HG02938 (cell line): ENCODE data around the gene IL25.
"Not testable (repeated sequence)": the region's sequence is repeated elsewhere in the genome, so short reads cannot be mapped to it uniquely, and the experiment has no call there.

ENCODE experiments used
- ATAC-seq: cut with Tn5 transposase; IDR thresholded peaks from one replicate; pipeline ENCODE4 v1.9.1; 2021; ENCODE audit warnings: mild to moderate bottlenecking, moderate library complexity; ENCODE audit not compliant: unreplicated experiment

The IL25 gene

DNA sequence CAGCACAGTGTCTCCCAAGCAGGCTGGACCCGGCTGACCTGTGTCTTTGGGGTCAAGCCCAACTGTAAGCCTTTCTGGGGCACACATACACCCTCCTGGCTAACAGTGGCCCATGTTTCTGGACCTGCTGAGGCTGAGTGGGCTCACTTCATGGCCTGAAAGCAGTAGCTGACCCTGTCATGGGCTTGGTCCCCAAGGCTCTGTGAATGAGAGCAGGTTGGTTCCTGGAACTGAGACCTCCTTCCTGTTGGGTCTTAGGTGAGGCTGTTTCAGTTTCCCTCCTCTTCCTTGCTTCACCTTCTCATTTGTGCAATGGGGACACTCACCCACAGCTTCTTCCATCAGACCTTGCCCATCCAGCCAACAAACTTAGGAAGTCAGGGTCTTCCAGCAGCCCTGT, 744 bp upstream of the IL25 start:
- ATAC-seq = no peak

DNA sequence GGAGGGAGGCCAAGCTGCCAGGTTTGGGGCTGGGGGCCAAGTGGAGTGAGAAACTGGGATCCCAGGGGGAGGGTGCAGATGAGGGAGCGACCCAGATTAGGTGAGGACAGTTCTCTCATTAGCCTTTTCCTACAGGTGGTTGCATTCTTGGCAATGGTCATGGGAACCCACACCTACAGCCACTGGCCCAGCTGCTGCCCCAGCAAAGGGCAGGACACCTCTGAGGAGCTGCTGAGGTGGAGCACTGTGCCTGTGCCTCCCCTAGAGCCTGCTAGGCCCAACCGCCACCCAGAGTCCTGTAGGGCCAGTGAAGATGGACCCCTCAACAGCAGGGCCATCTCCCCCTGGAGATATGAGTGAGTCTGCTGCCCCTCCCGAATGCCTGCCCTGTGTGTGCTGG, 432 bp downstream of the IL25 start:
- no peak for ATAC-seq

DNA sequence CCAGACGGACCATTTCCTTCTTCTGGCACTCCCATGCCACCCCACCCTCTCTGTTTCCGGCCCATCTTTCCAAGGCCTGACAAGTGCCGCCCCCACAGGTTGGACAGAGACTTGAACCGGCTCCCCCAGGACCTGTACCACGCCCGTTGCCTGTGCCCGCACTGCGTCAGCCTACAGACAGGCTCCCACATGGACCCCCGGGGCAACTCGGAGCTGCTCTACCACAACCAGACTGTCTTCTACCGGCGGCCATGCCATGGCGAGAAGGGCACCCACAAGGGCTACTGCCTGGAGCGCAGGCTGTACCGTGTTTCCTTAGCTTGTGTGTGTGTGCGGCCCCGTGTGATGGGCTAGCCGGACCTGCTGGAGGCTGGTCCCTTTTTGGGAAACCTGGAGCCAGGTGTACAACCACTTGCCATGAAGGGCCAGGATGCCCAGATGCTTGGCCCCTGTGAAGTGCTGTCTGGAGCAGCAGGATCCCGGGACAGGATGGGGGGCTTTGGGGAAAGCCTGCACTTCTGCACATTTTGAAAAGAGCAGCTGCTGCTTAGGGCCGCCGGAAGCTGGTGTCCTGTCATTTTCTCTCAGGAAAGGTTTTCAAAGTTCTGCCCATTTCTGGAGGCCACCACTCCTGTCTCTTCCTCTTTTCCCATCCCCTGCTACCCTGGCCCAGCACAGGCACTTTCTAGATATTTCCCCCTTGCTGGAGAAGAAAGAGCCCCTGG, 3.1 kb downstream of the IL25 start:
- no peak for ATAC-seq

DNA sequence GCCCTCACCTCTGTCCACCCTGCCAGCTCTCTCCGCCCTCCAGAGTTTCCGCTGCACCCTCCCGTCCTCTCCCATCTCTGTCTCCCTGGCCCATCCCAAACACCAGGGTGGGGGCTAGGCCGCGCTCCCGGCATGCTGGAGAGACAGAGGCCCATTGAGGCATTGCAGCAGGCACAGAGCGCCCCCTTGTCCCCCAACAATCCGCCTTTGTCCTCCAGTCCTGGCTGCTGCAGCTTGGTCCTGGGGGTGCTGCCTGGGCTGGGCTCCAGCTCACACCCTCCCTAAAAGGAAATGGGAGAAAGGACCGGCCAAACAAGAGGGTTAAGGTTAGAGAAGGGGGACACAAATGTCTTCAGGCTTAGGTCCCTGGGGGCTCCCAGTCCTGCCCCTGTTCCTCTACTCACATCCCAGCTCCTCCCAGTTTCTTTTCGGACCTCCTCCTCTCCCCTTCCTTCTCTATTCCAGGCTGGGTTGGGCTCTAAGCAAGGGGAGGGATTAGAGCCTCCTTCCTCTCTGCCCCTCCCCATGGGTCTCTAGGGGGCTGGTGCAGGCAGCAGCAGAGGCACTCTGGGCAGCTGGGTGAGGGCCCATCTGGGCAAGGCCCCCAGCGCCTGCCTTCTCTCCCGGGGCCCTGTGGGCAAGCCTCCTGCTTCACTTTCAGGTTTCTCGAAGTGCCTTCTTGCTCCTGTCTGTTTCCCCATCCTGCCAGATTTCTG, 4.0 kb downstream of the IL25 start, which contains the start of gene CMTM5:
CMTM5 (plus strand) TSS at position 565 of the 716 bp plus-strand sequence. CDS start 206 bp downstream, outside the sequence.
- ATAC-seq = no peak

DNA sequence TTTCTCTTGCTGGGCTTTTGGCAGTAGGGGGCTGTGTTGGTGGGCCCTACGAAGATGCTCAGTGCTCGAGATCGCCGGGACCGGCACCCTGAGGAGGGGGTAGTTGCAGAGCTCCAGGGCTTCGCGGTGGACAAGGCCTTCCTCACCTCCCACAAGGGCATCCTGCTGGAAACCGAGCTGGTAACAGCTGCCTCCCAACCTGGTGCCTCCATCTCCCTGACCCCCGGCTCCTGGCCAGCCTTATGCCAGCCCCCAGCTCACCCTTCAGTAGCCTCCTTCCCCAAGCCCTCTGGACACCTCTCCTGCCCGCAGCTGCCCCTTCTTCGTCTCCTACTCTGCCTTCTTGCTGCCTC, 4.6 kb downstream of the IL25 start:
- no peak for ATAC-seq

DNA sequence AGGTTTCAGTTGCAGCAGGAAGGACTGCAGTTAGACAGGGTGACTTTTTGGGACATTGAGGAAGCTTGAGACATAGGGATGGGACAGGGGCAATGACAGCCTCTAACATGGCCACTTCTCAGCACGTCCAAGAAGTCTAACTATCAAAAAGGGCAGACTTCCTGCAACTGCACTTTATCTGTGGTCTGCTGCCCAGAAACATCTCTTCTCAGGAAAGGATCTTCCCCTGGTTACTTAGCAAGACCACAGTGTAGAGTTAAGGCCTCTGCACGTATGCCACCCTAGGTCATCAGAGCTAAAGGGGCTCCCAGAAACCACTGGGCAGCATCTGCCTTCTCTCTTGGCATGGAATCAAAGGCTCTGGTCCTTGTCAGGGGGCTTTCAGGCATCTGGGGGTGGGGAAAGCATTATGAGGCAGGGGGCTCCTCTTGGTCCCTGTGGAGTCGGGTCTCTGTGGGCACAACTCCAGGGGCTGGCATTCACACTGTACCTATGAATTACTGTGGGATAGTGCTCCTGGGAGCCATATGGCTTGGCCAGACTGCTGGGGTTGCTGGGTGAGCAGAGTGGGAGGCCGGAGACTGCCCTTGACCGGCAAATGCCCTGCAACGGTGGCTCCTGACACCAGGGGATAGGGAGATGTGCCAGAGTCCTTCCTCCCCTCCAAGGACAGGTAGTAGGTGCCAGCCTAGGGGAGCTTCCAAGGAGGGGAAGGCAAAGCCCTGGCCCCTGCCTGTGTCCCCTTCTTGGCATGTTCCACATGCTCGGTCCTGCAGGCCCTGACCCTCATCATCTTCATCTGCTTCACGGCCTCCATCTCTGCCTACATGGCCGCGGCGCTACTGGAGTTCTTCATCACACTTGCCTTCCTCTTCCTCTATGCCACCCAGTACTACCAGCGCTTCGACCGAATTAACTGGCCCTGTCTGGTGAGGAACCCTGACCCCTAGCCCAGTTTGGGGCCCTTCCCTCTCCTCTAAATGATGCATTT, 5.3 kb downstream of the IL25 start:
- no peak for ATAC-seq

DNA sequence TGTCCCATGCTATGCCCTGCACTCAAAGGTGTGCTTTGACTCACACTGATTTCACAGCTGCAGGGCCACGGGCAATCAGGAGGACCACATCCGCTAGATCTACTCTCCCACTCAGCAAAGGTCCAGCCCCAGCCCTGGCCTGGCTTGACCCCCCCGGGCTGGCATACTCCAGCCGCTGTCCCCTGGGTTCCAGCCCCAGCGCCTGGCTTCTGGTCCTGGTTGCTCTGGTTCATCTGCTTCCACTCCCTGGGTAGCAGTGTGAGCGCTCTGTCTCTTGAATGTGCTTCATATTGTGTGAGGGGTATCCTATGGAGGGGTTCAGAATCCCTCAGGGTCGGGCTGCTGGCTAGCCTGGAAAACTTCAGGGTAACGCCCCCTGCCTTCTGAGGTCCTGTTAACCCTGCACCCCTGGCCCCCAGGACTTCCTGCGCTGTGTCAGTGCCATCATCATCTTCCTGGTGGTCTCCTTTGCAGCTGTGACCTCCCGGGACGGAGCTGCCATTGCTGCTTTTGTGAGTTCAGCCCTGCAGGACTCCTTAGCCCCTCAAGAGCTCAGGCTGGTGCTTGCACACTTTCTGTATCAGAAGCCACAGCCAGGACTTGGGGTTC, 6.1 kb downstream of the IL25 start:
- no peak for ATAC-seq

DNA sequence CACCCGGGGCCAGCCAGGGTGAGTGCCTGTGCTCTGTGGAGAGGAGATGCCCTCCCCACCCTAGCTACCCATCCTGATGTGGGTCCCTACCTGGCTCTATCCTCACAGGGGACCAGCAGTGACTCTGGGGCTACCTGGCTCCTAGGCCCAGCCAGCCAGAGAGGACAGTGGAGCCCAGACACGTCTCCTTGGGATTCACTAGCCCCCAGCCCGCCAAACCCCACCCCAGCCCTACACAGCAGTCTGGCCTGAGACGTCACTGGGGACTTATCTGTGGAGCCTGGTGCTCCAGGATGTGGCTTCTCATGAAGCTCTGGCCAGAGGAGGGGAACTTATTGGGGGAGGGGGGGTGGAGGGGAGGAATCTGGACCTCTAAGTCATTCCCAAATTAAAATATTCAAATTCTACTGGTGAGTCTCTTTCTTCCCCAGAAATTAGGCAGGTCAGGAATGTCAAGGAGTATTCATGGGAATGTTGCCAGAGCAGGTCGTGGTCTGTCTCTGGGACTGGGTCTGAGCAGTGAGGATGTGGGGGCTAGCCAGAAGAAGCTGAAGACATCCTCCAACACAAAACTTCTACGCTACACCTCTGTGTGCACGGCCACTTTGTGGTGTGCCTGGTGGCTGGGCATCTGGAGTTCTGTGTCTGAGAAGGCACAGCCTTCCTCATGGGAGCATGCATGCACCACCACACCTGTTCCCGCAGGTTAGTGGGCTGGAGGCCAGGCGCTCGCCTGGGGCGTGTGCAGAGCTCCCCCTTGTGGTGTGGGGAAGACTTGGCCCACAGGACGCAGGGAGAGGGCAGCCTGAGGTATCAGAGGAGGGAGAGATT, 7.0 kb downstream of the IL25 start:
- no peak for ATAC-seq

DNA sequence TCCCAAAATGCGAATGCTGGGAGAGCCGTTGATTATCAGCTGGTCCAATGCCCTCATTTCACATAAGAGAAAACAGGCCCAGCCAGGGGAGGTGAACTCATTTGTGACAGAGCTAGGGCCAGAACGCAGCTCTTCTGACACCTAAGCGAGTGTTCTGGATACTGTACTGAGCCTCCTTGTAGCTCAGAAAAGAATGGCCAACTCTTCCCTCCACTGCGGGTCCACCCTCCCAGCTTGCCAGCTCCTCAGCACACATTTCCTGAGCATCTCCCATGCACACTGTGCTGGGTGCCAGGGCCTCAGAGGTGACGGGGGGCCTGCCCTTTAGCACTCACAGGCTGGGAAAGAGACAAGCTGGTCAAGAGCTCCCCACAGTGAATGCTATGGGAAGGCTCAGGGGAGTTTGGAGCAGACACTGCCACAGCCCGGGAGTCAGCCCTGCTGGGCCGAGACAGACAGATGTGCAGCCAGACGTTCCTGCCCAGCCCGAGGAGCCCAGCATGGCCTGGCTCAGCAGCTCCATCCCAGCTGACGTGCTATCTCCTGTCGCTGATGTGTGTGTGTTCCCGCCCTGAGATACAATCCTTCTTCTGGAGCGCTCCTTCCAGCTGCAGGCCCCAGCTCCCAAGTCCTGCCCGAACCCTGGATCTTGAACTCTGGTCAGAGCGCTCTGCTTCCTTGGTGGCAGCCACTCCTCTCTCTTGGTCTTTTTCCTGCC, 7.7 kb downstream of the IL25 start:
- no peak for ATAC-seq

DNA sequence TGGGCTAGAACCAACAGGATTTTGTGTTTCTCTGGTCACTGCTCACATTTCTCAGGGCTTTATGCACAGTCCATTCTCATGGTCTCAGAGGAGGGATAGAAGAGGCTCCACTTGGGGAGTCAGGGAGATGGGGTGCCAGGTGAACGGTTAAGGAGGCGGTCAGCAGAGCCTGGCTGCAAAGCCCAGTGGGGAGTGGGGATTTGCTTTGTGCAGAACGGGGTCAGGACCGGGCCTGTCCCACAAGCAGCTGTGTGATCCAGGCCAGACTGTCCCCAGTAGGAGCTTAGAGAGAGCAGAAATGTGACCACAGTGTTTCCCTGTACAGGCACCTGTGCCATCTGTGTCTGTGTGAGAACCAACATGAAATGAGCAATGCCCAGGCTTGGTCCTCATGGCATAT, 8.4 kb downstream of the IL25 start:
- no peak for ATAC-seq

DNA sequence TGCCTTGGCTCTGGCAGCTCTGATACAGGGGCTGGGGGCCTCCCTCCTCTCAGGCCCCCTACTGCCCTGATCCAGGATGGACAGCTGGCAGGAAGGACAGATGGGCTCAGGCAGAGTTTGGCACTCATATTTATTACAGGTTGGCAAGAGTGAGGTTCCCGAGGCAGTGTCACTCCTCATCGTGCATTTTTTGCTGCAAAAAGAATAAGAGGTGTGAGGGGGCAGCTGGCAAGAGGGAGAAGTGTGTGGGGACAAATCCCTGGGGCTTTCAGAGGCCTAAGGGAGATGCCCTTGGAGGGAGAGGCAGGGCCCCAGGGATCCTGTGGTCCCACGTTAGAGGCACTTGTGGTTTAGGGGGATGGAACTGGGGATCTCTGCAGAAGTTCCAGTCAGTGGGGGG, 9.3 kb downstream of the IL25 start:
- ATAC-seq = no peak

DNA sequence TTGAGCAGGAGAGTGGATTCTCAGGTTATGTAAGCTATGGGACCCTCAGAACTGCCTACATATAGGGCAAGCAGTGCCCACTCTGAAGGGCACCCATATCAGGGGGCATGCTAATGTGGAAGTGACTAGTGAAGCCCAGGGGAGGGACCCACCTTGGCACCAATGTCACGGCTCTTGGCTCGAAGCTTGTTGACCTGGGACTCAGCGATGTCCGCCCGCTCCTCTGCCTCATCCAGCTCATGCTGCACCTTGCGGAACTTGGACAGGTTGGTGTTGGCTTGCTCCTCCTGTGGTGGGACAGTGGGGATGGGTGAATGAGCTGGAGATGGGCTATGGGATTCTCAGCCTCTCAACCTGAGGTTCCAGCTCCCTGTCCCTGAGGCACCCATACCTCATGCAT, 9.7 kb downstream of the IL25 start:
- ATAC-seq = no peak

DNA sequence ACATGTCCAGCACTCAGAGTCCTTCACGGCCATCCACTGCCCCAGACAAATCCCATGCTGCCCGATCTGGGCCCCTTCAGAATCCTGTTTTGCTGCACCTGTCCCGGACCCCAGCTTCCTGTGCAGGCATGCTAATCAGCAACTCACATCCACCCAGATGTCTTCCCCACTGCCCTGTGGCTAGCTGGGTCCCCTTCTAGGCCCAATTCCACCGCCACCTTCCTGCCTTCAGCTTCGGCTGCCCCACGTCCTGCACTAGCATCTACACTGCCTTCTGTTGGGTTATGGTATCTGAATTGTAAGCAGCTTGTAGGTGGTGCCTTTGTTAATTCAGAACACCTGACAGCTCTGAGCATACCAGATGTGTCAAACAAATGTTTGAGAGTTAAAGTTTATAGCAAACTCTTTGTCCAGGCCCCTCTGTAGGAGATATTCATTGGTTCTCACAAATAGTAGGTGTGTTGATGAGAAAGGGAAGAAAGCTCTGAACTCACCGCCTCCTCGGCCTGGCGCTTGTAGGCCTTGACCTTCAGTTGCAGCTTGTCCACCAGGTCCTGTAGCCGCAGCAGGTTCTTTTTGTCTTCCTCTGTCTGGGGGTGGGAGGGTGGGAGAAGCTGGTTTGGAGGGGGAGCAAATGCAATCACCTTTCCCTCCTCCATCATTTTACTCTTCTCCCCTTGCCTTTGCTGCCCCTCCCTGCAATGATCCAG, 10.3 kb downstream of the IL25 start:
- no peak for ATAC-seq

DNA sequence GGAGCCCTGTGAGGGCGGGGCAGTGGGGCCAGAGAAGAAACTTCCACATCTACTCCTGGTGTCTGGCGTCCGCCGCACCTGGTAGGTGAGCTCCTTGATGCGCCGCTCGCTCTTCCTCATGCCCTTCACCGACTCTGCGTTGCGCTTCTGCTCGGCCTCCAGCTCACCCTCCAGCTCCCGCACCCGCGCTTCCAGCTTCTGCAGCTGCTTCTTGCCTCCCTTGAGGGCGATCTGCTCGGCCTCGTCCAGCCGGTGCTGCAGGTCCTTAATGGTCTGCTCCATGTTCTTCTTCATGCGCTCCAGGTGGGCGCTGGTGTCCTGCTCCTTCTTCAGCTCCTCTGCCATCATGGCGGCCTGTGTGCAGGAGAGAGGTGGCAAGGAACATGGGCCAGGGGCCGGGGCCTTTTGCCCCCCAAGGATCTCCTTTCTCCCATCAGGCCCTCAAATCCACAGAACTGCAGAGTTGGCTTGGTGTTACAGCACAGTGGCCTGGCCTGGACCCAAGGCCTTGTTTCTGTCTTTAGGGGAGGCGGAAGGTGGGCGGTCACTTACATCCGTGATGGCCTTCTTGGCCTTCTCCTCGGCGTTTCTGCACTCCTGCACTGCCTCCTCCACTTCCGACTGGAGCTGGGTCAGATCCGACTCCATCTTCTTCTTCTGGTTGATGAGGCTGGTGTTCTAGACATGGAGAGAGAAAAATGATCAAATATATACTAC, 11.9 kb downstream of the IL25 start:
- ATAC-seq = no peak

DNA sequence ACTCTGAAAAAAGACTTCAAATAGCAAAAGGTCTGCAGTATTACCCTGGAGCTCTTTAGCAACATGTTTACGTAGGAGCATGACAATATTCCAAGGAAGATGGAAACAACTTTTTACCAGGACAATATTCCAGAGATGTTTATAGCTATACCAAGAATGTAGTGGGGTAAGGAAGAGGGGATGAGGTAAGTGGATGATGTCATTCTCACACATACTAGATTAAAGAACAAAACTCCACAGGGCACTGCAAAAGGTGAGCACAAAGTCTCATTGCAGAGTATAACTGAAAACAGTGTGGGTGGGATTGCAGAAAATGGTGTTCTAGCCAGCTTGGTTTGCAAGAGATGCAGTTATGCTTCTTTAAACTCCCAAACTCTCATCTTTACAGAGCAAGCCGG, 12.6 kb downstream of the IL25 start:
- no peak for ATAC-seq

DNA sequence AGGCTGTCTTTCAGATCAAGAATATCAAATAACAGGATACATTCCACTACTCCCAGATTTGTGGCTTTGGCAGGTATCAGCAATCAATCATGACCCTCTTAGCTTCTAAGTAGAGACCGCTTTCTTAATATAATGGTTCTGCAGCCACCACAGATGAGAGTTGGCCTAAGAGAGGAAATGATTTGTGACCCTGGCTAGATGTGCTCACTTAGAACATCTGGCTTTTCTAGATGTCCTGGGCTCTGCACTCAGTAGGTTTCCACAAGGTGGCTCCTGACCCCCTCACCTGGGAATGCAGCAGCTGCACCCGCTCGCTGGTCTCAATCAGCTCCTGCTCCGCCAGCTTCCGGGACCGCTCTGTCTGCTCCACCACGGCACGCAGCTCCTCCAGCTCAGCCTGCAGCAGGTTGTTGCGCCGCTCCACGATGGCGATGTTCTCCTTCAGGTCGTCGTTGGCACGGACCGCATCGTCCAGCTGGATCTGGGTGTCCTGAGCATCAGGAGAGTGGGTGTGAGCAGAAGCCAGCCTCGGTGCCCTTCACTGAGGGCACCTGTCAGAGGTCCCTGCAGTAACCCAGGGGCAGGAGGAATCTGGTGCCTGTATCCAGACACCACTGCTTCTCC, 13.1 kb downstream of the IL25 start:
- ATAC-seq = no peak

DNA sequence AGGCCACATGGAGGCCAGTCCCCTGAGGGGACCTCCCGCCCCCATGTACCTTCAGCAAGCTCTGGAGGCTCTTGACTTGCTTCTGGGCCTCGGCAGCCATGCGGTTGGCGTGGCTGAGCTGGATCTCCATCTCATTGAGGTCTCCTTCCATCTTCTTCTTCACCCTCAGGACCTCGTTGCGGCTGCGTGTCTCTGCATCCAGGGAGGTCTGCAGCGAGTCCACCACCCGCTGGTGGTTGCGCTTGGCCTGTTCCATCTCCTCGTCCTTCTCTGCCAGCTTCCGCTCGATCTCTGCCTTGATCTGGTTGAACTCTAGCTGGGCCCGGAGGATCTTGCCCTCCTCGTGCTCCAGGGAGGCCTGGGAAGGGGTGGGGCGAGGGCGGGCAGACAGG, 13.7 kb downstream of the IL25 start:
- not testable (repeated sequence) for ATAC-seq

DNA sequence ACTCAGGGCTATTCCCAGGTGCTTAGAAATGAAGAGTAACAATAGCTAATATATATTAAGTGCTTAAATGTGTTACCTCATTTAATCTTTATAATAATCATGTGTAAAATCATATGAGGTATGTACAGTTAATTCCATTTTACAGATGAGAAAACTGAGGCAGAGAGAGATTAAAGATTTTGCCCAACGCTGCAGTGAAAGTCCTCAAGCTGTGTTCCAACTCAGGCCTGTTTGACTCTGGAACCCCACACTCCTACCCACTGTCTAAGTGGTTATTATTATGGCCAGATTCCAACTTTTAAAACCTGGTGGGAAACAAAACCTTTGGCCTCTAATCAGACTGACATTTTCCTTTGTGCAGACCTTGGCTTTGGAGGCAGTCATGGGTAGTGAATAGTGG, 14.4 kb downstream of the IL25 start:
- ATAC-seq = no peak
